Kasumi-1 (cell line): ENCODE measurements around the gene TOPAZ1.
"Not testable (repeated sequence)": the region's sequence is repeated elsewhere in the genome, so short reads cannot be mapped to it uniquely, and the experiment has no call there.

ENCODE experiments used
- DNase-seq, 2 experiments: peaks; one replicate each; lab custom pipeline; 2025; lab: John Stamatoyannopoulos, UW

TOPAZ1 gene

GRCh38 chr3:44334326-44334725, 92.6 kb downstream of the TOPAZ1 start:
- DNase-seq, result no peak

- DNase-seq, result no peak
These were observed 95.6 kb downstream of the TOPAZ1 start for GRCh38 chr3:44337248-44337785.

GRCh38 chr3:44338010-44338827, 96.5 kb downstream of the TOPAZ1 start, which contains the start of gene TCAIM:
Gene TCAIM, plus strand, starts transcription at chr3:44338766. Its CDS starts 16,017 bp downstream, at chr3:44354783.
- DNase-seq, result peak; percentile 95 to 96

- DNase-seq, result no peak
These were observed 97.1 kb downstream of the TOPAZ1 start for GRCh38 chr3:44338828-44339127.

- DNase-seq, result no peak
These were observed 97.7 kb downstream of the TOPAZ1 start for GRCh38 chr3:44339181-44340057.

DNA sequence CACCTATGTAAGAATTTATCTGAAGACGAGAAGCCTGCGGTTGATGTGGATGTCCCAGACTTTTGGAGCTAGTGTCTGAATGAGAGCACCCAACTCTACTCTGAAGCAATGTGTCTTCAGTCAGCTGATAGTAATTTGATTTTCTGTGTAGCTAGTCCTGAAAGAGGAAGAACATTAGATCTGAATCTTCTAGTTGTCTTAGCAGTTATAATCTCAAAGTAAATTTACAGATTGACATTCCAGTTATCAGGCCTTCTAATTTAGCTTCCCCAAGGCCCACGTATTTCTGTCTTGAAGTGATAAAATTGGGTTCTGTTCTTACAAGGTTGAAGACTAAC, 98.3 kb downstream of the TOPAZ1 start:
- DNase-seq, result peak; percentile 37 to 43

DNA sequence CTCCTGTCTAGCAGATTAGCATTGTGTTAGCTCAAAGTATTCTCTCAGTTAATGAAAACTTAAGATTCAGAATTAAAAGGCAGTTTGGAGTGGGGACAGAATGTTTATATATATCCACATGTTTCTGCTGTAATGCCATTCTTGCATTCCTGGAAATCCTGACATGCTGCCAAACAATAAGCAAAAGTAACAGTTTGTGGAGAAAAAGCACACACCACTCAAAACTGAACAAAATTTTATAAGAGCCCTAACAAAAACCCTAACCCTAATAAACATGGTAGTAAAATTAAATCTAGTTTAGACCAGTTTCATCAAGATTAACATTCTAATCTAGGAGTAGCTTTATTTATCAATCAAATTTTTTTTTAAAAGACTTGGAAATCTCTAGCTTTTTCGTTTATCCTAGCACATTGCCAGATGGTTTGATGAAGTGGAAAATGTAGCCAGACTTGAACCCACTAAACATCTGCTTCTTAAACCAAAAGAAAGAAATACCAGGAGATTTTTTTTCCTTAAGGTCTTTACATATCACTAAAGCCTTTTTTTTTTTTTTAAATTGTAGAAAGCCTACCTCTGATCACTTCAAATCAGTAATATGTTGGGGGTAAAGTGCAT, 100.6 kb downstream of the TOPAZ1 start:
- no peak for DNase-seq

DNA sequence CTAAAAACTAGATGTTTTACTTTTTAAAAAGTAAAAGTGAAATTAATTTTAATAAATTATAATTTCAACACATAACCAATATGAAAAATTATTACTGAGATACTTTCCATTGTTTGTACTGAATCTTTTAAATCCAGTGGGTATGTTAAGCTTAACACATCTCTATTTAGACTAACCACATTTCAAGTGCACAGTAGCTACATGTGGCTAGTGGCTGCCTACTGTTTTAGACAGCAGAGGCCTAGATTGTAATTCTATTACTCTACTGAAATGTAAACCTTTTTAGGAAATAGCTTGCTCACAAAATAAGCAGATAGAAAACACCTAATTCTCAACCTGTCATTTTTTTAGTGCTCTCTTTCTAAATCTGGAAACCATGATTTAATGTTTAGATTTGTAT, 101.7 kb downstream of the TOPAZ1 start:
- DNase-seq, result no peak

DNA sequence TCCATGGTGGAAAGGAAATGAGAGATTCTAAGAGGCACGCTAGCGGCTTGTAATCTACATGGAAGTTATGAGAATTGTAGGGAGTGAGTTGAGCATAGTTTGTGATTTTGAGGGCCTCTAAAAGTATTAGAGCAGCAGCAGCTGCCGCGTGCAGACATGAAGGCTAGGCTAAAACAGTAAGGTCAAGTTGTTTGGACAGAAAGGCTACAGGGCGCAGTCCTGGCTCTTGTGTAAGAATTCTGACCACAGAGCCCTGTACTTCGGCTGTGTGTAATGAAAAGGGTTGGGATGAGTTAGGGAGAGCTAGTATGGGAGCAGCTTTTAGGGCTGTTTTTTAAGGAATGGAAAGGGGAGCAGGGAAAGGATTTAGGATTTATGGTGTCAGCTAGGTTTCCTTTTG, 104.9 kb downstream of the TOPAZ1 start:
- DNase-seq, result not testable (repeated sequence)

DNA sequence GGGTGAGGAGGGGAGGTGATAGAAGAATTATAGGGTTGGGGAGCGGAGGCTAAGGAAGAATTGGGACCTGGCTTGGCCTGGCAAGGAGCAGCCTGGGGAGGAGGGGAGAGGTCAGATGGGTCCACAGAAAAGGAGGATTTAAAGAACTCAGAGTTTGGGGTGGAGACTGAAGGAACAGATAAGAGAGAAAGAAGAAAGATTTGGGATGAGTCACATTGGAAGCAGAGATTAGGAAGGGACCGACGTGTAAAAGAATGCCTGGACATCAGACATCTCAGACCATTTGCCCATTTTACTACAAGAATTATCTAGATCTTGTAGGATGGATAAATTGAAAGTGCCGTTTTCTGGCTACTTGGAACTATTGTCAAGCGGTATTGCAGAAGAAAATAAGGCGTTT, 107.3 kb downstream of the TOPAZ1 start:
- DNase-seq, result no peak

DNA sequence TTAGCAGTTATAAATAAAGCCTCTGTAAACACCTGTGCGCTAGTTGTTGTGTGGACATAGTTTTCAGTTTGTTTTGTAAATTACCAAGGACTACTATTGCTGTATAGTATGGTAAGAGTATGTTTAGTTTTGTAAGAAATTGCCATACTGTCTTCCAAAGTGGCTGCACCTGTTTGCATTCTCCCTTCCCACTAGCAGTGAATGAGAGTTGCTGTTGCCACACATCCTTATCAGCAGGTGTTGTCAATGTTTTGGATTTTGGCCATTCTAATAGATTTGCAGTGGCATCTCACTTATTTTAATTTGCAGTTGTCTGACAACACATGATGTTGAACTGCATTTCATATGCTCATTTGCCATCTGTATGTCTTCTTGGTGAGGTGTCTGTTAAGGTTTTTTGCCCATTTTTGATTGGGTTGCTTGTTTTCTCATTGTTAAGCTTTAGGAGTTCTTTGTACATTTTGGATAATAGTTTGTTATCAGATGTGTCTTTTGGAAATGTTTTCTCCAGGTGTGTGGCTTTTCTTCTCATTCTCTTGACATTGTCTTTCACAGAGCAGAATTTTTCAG, 111.8 kb downstream of the TOPAZ1 start:
- no peak for DNase-seq

- DNase-seq, result peak; percentile 96 to 98
These were observed 113.8 kb downstream of the TOPAZ1 start for GRCh38 chr3:44355362-44356033.

- DNase-seq, result no peak
These were observed 117.6 kb downstream of the TOPAZ1 start for GRCh38 chr3:44359146-44359751.

DNA sequence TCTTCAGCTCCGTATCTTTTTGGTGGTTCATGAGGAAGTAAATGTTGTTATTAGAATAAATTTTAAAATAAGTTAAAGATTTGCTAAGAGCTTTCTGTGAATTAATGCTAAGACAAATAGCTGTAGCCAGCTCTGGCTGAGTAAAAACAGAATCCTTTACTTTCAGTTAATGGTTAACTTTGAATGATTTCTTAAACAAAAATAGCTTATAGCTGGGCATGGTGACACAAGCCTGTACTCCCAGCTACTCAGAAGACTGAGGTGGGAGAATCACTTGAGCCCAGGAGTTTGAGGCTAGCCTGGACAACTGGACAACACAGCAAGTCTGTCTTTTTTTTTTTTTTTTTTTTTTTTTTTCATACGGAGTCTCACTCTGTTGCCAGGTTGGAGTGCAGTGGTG, 121.9 kb downstream of the TOPAZ1 start:
- no peak for DNase-seq

DNA sequence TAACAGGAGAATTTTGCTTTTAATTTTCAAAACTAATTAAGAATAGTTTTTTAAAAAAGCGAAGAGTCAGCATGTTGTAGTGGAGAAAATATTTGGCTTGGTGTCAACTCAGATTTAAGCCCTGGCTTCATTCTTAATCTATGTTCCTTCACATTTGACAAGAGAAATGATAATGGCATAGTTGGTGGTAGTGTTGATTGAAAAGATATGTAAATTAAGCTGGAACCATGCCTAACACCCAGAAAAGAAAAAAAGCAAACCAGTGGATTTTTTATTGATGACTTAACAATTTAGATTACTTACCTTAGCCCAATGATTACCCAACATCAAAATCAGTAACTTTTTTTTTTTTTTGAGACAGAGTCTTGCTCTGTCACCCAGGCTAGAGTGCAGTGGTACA, 124.3 kb downstream of the TOPAZ1 start:
- no peak for DNase-seq

DNA sequence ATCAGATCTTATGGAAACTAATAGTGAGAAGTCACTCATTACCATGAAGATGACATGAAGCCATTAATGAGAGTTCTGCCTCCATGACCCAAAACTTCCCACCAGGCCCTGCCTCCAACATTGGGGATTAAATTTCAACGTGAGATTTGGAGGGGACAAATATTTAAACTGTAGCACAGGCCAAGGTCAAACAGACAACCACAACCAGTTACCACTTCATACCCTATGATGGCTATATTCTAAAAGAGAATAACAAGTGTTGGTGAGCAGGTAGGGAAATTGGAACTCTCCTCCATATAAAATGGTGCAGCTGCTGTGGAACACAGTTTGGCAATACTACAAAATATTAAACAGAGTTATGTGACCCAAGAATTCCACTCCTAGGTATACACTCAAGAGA, 133.8 kb downstream of the TOPAZ1 start:
- no peak for DNase-seq
